H1 (cell line): ENCODE measurements around the gene RALGAPA2. TPM values are rescaled to one million over a fixed set of nuclear protein-coding genes. Genes with fewer than 3 reads are reported as not detected.

Source experiments
- CTCF ChIA-PET: fragments of 300-600 bp; sonication (Branson Sonifier 250); formaldehyde crosslinking; loops from one replicate; lab custom pipeline; 2021; ENCODE audit not compliant: partially characterized antibody; lab: Charles Lee
- POLR2A ChIA-PET: fragments of 300-600 bp; sonication (Branson Sonifier 250); formaldehyde crosslinking; loops from one replicate; lab custom pipeline; 2021; ENCODE audit warnings: inconsistent platforms; ENCODE audit not compliant: partially characterized antibody; lab: Charles Lee
- DNase-seq, 2 experiments: peaks; one replicate each; pipeline versions ENCODE4 v3.0.0 to v3.0.0-alpha.2; 2010 to 2022; ENCODE audit warnings: low spot score in 2 of 2, low read depth in 1 of 2, mixed read lengths in 1 of 2
- FAIRE-seq: peaks from 2 replicates; lab custom pipeline; 2011; peaks lifted over from hg19 to GRCh38; lab: Jason Lieb, UNC
- H2AFZ ChIP-seq: 2 replicates; pipeline ENCODE4 v1.8.1; 2012; ENCODE audit warnings: low read length, inconsistent platforms
- H2AK5ac ChIP-seq: 2 replicates; pipeline ENCODE4 v1.6.1; 2013; ENCODE audit warnings: low read depth, low read length
- H2BK120ac ChIP-seq: replicated peaks from 2 replicates; pipeline ENCODE3; 2013; ENCODE audit warnings: low read depth, low read length, inconsistent platforms
- H2BK12ac ChIP-seq: 2 replicates; pipeline ENCODE4 v1.6.1; 2013; ENCODE audit warnings: low read depth, low read length
- H2BK15ac ChIP-seq: 2 replicates; pipeline ENCODE4 v1.6.1; 2013; ENCODE audit warnings: low read length
- H2BK20ac ChIP-seq: 2 replicates; pipeline ENCODE4 v1.6.1; 2013; ENCODE audit warnings: low read length
- H2BK5ac ChIP-seq: 2 replicates; pipeline ENCODE4 v1.6.1; 2013; ENCODE audit warnings: low read depth, low read length
- H3K14ac ChIP-seq: 2 replicates; pipeline ENCODE4 v1.6.1; 2013; ENCODE audit warnings: inconsistent platforms; ENCODE audit not compliant: insufficient read length
- H3K18ac ChIP-seq: 2 replicates; pipeline ENCODE4 v1.6.1; 2013; ENCODE audit warnings: low read length; ENCODE audit errors: extremely low read depth
- H3K23ac ChIP-seq: 2 replicates; pipeline ENCODE4 v1.6.1; 2013; ENCODE audit warnings: inconsistent platforms; ENCODE audit not compliant: insufficient read length
- H3K23me2 ChIP-seq: 2 replicates; pipeline ENCODE4 v1.6.1; 2013; ENCODE audit warnings: low read depth, low read length
- H3K27ac ChIP-seq: 2 replicates; pipeline ENCODE4 v1.6.1; 2011; ENCODE audit warnings: low read depth, low read length, inconsistent platforms
- H3K27me3 ChIP-seq, 4 experiments: replicated peaks in 1 of 4; 1 replicate in 1 of 4; 2 replicates in 3 of 4; pipeline versions ENCODE4 v1.6.1 to v1.8.1; 2011 to 2013; ENCODE audit warnings: low read length in 3 of 4, mild to moderate bottlenecking in 3 of 4, inconsistent platforms in 2 of 4, mixed read lengths in 2 of 4, moderate library complexity in 1 of 4; ENCODE audit not compliant: control insufficient read depth in 3 of 4, insufficient read depth in 3 of 4; ENCODE audit errors: extremely low read depth in 1 of 4
- H3K36me3 ChIP-seq, 4 experiments: 2 replicates each; pipeline versions ENCODE4 v1.6.1 to v1.8.1; 2011 to 2013; ENCODE audit warnings: mild to moderate bottlenecking in 4 of 4, low read length in 3 of 4, moderate library complexity in 2 of 4, control low read depth in 1 of 4, inconsistent platforms in 1 of 4; ENCODE audit not compliant: insufficient read depth in 4 of 4, control insufficient read depth in 2 of 4
- H3K4ac ChIP-seq: replicated peaks from 2 replicates; pipeline ENCODE3; 2013; ENCODE audit warnings: low read length, low read depth, mixed read lengths, inconsistent platforms; ENCODE audit not compliant: insufficient read length
- H3K4me1 ChIP-seq, 4 experiments: replicated peaks in 1 of 4; 1 replicate in 1 of 4; 2 replicates in 3 of 4; pipeline versions ENCODE4 v1.6.1 to v1.8.1; 2011 to 2013; ENCODE audit warnings: low read length in 3 of 4, inconsistent platforms in 2 of 4, mixed read lengths in 1 of 4; ENCODE audit not compliant: insufficient read depth in 4 of 4, control insufficient read depth in 3 of 4
- H3K4me2 ChIP-seq, 2 experiments: 2 replicates each; pipeline versions ENCODE4 v1.6.1 to v1.8.1; 2011 to 2013; ENCODE audit warnings: low read depth in 2 of 2, low read length in 2 of 2, control low read depth in 1 of 2, inconsistent platforms in 1 of 2, mild to moderate bottlenecking in 1 of 2; ENCODE audit not compliant: insufficient read depth in 1 of 2
- H3K4me3 ChIP-seq, 4 experiments: fragments of 200-600, 300-600 bp in 1 of 4; sonication (generic), shearing (Covaris generic), sonication (Bioruptor Twin) in 1 of 4; 2 replicates each; pipeline versions ENCODE4 v1.5.1 to v1.8.1; 2011 to 2016; ENCODE audit warnings: low read length in 4 of 4, low read depth in 3 of 4, control low read depth in 2 of 4, inconsistent platforms in 2 of 4, mild to moderate bottlenecking in 2 of 4, mixed read lengths in 1 of 4, moderate library complexity in 1 of 4; ENCODE audit not compliant: insufficient read depth in 2 of 4; ENCODE audit errors: extremely low read depth in 1 of 4
- H3K56ac ChIP-seq: replicated peaks from 2 replicates; pipeline ENCODE3; 2013; ENCODE audit warnings: low read depth, mild to moderate bottlenecking, mixed read lengths, low read length, inconsistent platforms; ENCODE audit not compliant: insufficient read length
- H3K79me1 ChIP-seq: 2 replicates; pipeline ENCODE4 v1.6.1; 2013; ENCODE audit warnings: low read depth, low read length, control low read depth
- H3K79me2 ChIP-seq, 2 experiments: 2 replicates each; pipeline versions ENCODE4 v1.6.1 to v1.8.1; 2012 to 2013; ENCODE audit warnings: low read length in 2 of 2, mild to moderate bottlenecking in 2 of 2, inconsistent platforms in 1 of 2; ENCODE audit not compliant: insufficient read depth in 2 of 2, control insufficient read depth in 1 of 2
- H3K9ac ChIP-seq, 4 experiments: replicated peaks in 1 of 4; 1 replicate in 1 of 4; 2 replicates in 3 of 4; pipeline versions ENCODE4 v1.6.1 to v1.8.1; 2011 to 2013; ENCODE audit warnings: low read depth in 3 of 4, low read length in 3 of 4, control low read depth in 2 of 4, mild to moderate bottlenecking in 2 of 4, moderate library complexity in 2 of 4, inconsistent platforms in 1 of 4; ENCODE audit errors: extremely low read depth in 1 of 4
- H3K9me3 ChIP-seq, 2 experiments: 2 replicates each; pipeline versions ENCODE4 v1.6.1 to v1.8.1; 2012 to 2013; ENCODE audit warnings: mild to moderate bottlenecking in 2 of 2, moderate library complexity in 2 of 2, control low read depth in 1 of 2, inconsistent platforms in 1 of 2, low read depth in 1 of 2, low read length in 1 of 2, mixed read lengths in 1 of 2; ENCODE audit not compliant: insufficient read depth in 2 of 2
- H4K20me1 ChIP-seq, 2 experiments: replicated peaks in 1 of 2; 2 replicates each; pipeline versions ENCODE3 to v1.8.1; 2011 to 2013; ENCODE audit warnings: inconsistent platforms in 2 of 2, low read length in 2 of 2, mild to moderate bottlenecking in 1 of 2; ENCODE audit not compliant: insufficient read depth in 2 of 2, control insufficient read depth in 1 of 2
- H4K5ac ChIP-seq: 2 replicates; pipeline ENCODE4 v1.6.1; 2013; ENCODE audit warnings: low read length, low read depth, mixed read lengths, inconsistent platforms; ENCODE audit not compliant: insufficient read length
- H4K8ac ChIP-seq: 2 replicates; pipeline ENCODE4 v1.8.0; 2013; ENCODE audit warnings: mild to moderate bottlenecking, moderate library complexity, low read length, inconsistent platforms; ENCODE audit not compliant: insufficient read depth; ENCODE audit errors: extremely low read depth
- H4K91ac ChIP-seq: replicated peaks from 2 replicates; pipeline ENCODE3; 2013; ENCODE audit warnings: low read length, mixed read lengths, inconsistent platforms; ENCODE audit not compliant: insufficient read length
- CBX8 ChIP-seq: fragments of 300-800, 300-1000 bp; sonication (generic); IDR thresholded peaks from 2 replicates; pipeline ENCODE4 v1.7.1; 2016; ENCODE audit warnings: low read depth, low read length, borderline replicate concordance
- CHD2 ChIP-seq: IDR thresholded peaks from 2 replicates; pipeline ENCODE4 v1.6.1; 2012; ENCODE audit warnings: low read length, improper control_type of control experiment
- EZH2 ChIP-seq: fragments of 200-600 bp; sonication (generic); IDR thresholded peaks from 2 replicates; pipeline ENCODE4 v1.7.1; 2012; ENCODE audit warnings: low read depth, mild to moderate bottlenecking, moderate library complexity, low read length, inconsistent platforms; ENCODE audit not compliant: severe bottlenecking
- JUND ChIP-seq: IDR thresholded peaks from 2 replicates; pipeline ENCODE4 v1.6.1; 2011; ENCODE audit warnings: mild to moderate bottlenecking, improper control_type of control experiment, low read length
- KDM4A ChIP-seq: IDR thresholded peaks from one replicate; pipeline ENCODE4 v1.7.1; 2012; ENCODE audit warnings: low read depth, mild to moderate bottlenecking, moderate library complexity, low read length, inconsistent platforms; ENCODE audit not compliant: severe bottlenecking
- RBBP5 ChIP-seq: IDR thresholded peaks from 2 replicates; pipeline ENCODE4 v1.7.1; 2012; ENCODE audit warnings: low read depth, mild to moderate bottlenecking, inconsistent platforms, low read length, moderate library complexity, borderline replicate concordance
- RXRA ChIP-seq: IDR thresholded peaks from 2 replicates; pipeline ENCODE4 v1.6.1; 2011; ENCODE audit warnings: low read depth, mild to moderate bottlenecking, low read length, moderate library complexity; ENCODE audit not compliant: insufficient read depth
- SIRT6 ChIP-seq: IDR thresholded peaks from one replicate; pipeline ENCODE4 v1.7.1; 2012; ENCODE audit warnings: low read length, inconsistent platforms
- SP1 ChIP-seq: IDR thresholded peaks from 2 replicates; pipeline ENCODE4 v1.6.1; 2011; ENCODE audit warnings: low read depth, low read length
- SUZ12 ChIP-seq: fragments of 200-600 bp; sonication (generic); IDR thresholded peaks from 2 replicates; pipeline ENCODE4 v1.6.1; 2012; ENCODE audit warnings: mild to moderate bottlenecking, inconsistent platforms, low read length, moderate library complexity, mixed read lengths
- TAF1 ChIP-seq: IDR thresholded peaks from 2 replicates; pipeline ENCODE4 v1.6.1; 2011; ENCODE audit warnings: mild to moderate bottlenecking, low read depth, low read length
- TAF7 ChIP-seq: optimal IDR thresholded peaks from 2 replicates; pipeline ENCODE3; 2011; ENCODE audit warnings: low read depth, mild to moderate bottlenecking, inconsistent platforms, low read length, moderate library complexity, borderline replicate concordance
- TBP ChIP-seq: IDR thresholded peaks from 2 replicates; pipeline ENCODE4 v1.6.1; 2011; ENCODE audit warnings: low read depth, low read length, improper control_type of control experiment
- TCF12 ChIP-seq: IDR thresholded peaks from 2 replicates; pipeline ENCODE4 v1.6.1; 2011; ENCODE audit warnings: low read depth, mild to moderate bottlenecking, low read length
- WGBS, 2 experiments: shearing (Covaris generic) in 1 of 2; methylation state at CpG; one replicate each; pipeline versions ENCODE4 v1.1.6 to v1.1.7; 2013 to 2015; ENCODE audit warnings: low lambda C conversion rate in 2 of 2, mixed read lengths in 2 of 2, inconsistent platforms in 1 of 2, low coverage in 1 of 2, missing lambda C conversion rate in 1 of 2; ENCODE audit not compliant: insufficient replicate concordance in 2 of 2, insufficient coverage in 1 of 2, insufficient read length in 1 of 2; ENCODE audit errors: extremely low coverage in 1 of 2, missing lambda C conversion rate in 1 of 2; 5-methylcytosine and 5-hydroxymethylcytosine counted together
- polyA plus RNA-seq, 7 experiments: library from polyadenylated mRNA; depleted of rRNA in 3 of 7; stranded (reverse) in 5 of 7; unstranded in 2 of 7; fragments of >200 nt in 5 of 7; fragments of 200-250 nt in 2 of 7; gene quantifications; 1 replicate in 5 of 7; 2 replicates in 1 of 7; 4 replicates in 1 of 7; pipeline versions ENCODE4 v1.2.1 to v1.2.3, GENCODE V29; 2011 to 2013; ENCODE audit warnings: missing spikeins in 2 of 7, mixed read lengths in 2 of 7
- total RNA-seq: library from RNA; stranded (reverse); fragmentation: NEBNext Ultra II Directional; extraction: Animal tissue kit (Norgen Biotek cat#: 25700); gene quantifications from 2 replicates; pipeline ENCODE4 v1.2.1, GENCODE V29; 2021
- TF ChIP-seq, protein P1 (sequence below): IDR thresholded peaks from 2 replicates; pipeline ENCODE4 v1.6.1; 2012; ENCODE audit warnings: inconsistent platforms

The RALGAPA2 gene
- total and polyA plus RNA-seq, 2 of the 8 experiments (the other 6 are each of a cell fraction or from before 2014, with no cell fraction given) = 5.1 to 25.5 TPM

DNA sequence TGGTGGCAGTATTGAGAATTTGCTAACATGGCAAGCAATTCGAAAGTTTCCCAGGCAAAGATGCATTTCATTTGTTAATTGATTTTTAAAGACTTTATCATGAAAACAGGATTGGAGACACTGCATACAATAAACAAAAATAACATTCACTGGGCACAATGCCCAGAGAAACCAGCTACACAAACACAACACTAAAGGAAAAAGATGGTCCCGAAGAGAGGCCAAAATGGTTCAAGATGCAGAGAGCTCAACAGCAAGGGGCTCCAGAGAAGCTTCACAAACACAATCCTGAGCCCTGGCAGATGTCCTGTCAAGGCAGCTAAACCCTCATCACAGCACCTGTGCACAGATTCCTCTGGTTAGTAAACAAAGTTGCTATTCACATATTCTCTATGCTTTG, 265.2 kb downstream of the RALGAPA2 start:
- Histone ChIP-seq H3K36me3 (no peaks in the 10 kb centered on the region), H2AK5ac (no peak overlapping the region), H3K9me3 (no peaks in the 10 kb centered on the region), H3K9ac (no peak overlapping the region), H3K4me3 (no peak overlapping the region), H3K23me2 (no peaks in the 10 kb centered on the region), H4K5ac (no peak overlapping the region), H4K8ac (no peak overlapping the region), H2AFZ (no peak overlapping the region), H2BK120ac (no peak overlapping the region), H4K20me1 (no peaks in the 10 kb centered on the region), H3K23ac (no peak overlapping the region), H3K27ac (no peak overlapping the region), H3K27me3 (no peaks in the 10 kb centered on the region), H2BK20ac (no peak overlapping the region), H3K18ac (no peak overlapping the region), H2BK12ac (no peak overlapping the region), H3K4me1 (peaks cover 0 to 2% (median under 1%) of the 10 kb centered on the region in 4 experiments; a peak in 4 of 7 replicates), H2BK15ac (no peak overlapping the region), H3K4ac (no peak overlapping the region), H3K56ac (no peak overlapping the region), H3K14ac (no peak overlapping the region), H3K79me2 (no peaks in the 10 kb centered on the region), H3K79me1 (no peaks in the 10 kb centered on the region), H3K4me2 (no peak overlapping the region), H4K91ac (no peak overlapping the region), H2BK5ac (no peak overlapping the region)
- FAIRE-seq (no peak), DNase-seq (no peak)
- ChIA-PET POLR2A (no interaction called here), CTCF (interaction anchor here (0.7 to 1.2 kb wide), 4 partner anchors 11 to 83 kb away, joined by 3 to 5 read pairs (median 4); no protein-coding TSS in a partner anchor)
- WGBS, 2 experiments = 94% methylated on average over 2 of the region's 2 CpGs; no CpG with 5 or more reads in 1 of the 2 experiments
- TF ChIP-seq EZH2 (no peak), JUND (no peak), TBP (no peak), RXRA (no peak), SUZ12 (no peak), SP1 (no peak), KDM4A (no peak), CHD2 (no peak), TAF1 (no peak), RBBP5 (no peak), TCF12 (no peak), TAF7 (no peak), SIRT6 (no peak), CBX8 (no peak)
- TF ChIP-seq, protein P1, sequence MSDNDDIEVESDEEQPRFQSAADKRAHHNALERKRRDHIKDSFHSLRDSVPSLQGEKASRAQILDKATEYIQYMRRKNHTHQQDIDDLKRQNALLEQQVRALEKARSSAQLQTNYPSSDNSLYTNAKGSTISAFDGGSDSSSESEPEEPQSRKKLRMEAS = no peak
